Activated T-cell treated with anti-CD3 and anti-CD28 coated beads for 4 hours (primary cell): Measurements from ENCODE around the gene ARHGAP27.
"Not testable (repeated sequence)": the region's sequence is repeated elsewhere in the genome, so short reads cannot be mapped to it uniquely, and the experiment has no call there.

Experiments used
- DNase-seq: peaks from one replicate; pipeline ENCODE4 v3.0.0-alpha.2; 2020

The ARHGAP27 gene

DNA sequence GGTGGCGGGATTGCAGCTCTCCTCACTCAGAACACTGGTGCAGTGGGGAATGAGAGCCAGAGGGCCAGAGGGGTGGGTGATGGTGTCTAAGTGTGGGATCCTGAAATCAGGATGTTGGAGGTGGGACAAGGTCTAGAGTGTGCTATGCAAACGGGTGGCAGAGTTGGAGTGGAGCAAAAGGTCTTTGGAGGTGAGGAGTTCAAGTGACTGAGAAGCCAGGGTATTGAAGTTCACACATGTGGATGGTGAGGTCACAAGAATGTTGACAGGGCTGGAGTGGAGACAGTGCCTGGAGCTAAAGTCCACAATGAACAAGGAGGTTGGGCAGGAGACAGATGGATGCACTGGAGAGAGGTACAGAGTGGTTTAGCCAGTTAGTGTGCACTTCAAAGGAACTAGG lies 77.6 kb downstream of the ARHGAP27 start:
- no peak for DNase-seq

DNA sequence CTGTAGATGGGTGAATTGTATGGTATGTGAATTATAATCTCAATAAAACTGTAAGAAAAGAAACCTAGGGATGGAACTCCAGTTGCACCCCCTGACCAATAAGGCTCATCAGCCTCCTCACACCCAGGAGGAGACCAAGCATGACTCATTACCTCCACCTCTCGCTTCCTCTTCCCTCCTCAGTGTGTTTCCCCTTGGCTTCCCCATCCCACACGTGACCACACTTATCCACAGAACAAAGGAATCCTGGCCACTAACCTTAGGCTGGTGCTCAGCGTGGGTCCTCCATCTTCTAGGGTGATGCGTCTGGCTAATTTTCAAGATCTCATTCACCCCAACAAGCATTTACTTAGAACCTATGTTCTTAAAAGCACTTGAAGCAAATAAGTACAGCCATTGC lies 79.6 kb downstream of the ARHGAP27 start:
- DNase-seq = peak; percentile 23

DNA sequence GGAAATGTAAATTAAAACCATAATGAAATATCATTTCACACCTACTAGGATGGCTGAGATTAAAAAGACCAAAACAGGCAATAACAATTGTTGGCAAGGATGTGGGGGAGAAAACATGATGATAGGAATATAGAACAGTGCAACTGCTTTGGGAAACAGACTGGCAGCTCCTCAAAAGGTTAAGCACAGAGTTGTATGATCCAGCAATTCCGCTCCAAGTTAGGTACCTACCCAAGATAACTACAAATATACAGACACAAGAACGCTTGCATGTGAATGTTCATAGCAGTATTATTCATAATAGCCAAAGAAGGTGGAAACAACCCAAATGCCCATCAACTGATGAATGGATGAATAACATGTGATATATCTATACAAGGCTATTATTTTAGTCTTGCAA lies 80.8 kb downstream of the ARHGAP27 start:
- DNase-seq = no peak

DNA sequence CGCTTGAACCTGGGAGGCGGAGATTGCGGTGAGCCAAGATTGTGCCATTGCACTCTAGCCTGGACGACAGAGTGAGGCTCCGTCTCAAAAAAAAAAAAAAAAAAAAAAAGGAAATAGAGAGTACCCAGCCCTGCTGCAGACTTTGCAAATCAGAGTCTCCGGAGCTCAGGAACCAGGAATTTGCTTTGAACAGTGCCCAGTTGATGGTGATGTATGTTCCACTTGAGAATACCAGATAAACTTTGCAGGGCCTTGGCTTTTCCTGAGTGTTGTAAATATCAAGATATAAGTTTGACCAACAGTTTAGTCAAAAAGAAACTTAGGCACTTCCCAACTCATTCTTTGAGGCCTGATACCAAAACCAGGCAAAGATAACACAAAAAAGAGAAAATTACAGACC lies 85.2 kb downstream of the ARHGAP27 start:
- DNase-seq = no peak

DNA sequence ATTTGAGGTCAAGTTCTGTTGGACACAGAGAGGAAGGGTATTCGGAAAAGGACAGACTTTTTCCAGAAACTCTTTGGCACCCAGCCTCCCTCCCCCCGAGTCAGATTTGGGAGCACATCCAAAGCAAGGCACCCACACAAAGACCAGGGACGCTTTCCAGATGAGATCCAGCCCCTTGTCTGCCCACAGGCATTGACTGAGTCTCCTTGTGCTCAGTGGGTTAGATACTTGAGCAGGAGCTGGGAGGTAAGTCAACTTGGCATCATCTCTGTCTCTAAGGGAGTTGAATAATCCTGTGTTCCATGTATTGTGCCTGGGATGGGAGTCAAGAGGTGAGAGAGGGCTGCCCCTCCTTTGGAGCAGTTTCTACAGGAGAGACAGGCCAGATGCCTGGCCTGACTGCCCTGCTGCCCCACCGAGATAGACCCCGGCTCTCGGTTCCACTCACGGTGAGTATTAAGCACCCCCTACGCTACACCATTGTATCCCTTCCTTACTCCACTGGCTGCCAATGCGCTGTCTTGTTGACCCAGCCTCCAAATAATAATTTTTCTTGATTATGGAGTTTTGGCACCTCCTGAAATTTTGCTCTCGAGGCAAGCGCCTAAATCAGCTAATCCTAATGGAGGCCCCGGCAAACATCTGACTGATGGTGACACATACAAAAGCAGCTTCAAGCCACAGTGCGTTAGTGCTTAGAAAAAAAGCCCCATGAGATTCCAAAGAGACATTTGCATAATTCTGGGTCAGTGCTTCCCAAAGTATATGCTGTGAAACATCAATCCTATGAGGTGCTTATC lies 86.3 kb downstream of the ARHGAP27 start:
- no peak for DNase-seq

DNA sequence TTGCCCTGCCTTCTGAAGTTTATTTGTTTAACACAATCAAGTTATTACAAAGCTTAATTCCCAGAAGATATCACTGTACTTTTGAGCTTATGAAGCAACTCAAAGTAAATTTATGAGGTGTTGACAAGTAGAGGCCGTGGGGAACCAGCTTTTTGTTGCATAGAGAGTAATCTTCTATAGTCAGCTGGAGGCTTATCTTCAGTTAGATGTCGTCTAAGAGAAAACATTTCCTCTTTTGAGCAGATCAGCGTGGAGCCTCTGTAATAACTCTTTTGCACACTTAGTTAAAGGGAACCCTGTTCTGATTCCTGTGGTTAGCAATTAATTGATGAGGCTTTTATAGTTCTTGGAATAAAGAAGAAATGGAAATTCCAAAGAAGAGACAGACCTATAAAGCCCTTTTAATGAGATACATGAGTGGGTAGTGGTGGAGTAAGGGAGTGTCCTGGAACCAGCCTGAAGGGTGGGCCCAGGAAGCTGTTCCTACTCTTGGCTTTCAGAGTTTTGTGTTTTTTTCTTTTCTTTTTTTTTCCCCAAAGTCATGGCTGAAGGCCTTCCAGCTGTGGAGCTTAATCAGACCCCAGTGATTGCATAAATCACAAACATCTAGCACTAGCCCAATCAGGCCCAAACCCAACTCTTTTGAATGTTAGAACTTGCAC lies 87.0 kb downstream of the ARHGAP27 start:
- DNase-seq = no peak

DNA sequence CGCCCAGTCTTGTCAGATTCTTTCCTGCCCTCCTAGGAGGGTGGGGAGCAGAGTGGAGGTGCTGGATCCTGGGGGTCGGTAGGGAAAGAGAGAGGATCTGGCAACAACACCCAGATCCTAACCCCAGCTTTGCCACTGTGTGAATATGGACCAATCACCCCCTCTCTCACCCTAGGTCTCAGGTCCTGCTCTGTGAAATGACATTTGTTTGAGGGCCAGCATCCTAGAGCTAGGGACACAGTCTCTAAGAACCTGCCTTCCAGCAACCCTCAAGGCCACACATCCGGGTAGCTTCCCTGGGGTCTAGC lies 87.5 kb downstream of the ARHGAP27 start:
- DNase-seq = no peak

DNA sequence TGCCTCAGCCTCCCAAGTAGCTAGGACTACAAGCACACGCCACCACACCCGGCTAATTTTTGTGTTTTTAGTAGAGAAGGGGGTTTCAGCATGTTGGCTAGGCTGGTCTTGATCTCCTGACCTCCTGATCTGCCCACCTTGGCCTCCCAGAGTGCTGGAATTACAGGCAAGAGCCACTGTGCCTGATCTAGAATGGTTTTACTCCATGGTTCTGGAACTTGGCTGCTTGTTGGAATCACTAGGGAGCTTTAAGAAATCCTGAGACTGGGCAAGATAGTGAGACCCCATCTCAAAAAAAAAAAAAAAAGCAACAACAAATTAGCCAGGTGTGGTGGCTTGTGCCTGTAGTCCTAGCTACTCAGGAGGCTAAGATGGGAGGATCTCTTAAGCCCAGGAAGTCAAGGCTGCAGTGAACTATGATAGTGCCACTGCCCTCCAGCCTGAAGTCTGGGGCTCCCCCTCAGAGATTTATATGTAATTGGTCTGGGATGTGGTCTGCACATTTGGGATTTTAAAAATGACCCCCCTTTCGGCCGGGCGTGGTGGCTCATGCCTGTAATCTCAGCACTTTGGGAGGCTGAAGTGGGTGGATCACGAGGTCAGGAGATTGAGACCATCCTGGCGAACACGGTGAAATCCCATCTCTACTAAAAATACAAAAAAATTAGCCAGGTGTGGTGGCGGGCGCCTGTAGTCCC lies 88.6 kb downstream of the ARHGAP27 start:
- DNase-seq = not testable (repeated sequence)
